Sigmoid colon (tissue), 4 donors: ENCODE measurements around the gene BET1.

ENCODE experiments used
- CTCF ChIP-seq, 4 experiments: fragments of 450-650 bp in 3 of 4; fragments of 200-600 bp in 1 of 4; IDR thresholded peaks; one replicate each; pipeline ENCODE4 v1.5.1; 2016 to 2019; ENCODE audit warnings: antibody characterized with exemption in 4 of 4, mild to moderate bottlenecking in 3 of 4, moderate library complexity in 2 of 4
- EP300 ChIP-seq, 4 donors: sonication (generic); formaldehyde crosslinking; IDR thresholded peaks; one replicate each; pipeline ENCODE4 v1.6.1; 2017; ENCODE audit warnings: antibody characterized with exemption in 4 of 4
- POLR2A ChIP-seq, 2 donors: fragments of 450-650 bp; IDR thresholded peaks; one replicate each; pipeline ENCODE4 v1.6.1; 2016; ENCODE audit warnings: antibody characterized with exemption in 2 of 2, mild to moderate bottlenecking in 2 of 2, moderate library complexity in 2 of 2
- POLR2AphosphoS5 ChIP-seq, 4 donors: sonication (generic); formaldehyde crosslinking; IDR thresholded peaks; one replicate each; pipeline ENCODE4 v1.6.1; 2017; ENCODE audit warnings: antibody characterized with exemption in 4 of 4

DNA sequence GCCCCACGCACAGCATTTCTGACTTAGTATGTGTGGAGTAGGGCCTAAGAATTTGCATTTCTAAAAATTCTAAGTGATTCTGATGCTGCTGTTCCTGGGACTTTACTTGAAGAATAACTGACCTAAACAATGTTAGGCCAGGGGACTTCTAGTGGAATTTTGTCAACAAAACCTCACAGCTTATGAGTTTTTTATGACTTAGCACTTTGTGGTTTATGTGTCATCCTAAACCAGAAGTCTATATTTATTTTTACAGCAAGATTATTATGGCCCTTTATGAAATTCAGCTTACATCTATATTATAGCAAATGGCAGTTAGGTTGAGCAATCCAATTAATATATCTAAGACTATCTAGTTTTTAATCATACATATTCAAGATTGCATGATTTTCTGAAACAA, 24.6 kb upstream of the BET1 start:
- TF ChIP-seq POLR2A (IDR thresholded peaks at IDR 0.05) (no peak), CTCF (IDR thresholded peaks at IDR 0.05) (no peak), POLR2AphosphoS5 (IDR thresholded peaks at IDR 0.05) (no peak), EP300 (IDR thresholded peaks at IDR 0.05) (no peak)
